ENCODE results near the gene MYOM1.

DNA sequence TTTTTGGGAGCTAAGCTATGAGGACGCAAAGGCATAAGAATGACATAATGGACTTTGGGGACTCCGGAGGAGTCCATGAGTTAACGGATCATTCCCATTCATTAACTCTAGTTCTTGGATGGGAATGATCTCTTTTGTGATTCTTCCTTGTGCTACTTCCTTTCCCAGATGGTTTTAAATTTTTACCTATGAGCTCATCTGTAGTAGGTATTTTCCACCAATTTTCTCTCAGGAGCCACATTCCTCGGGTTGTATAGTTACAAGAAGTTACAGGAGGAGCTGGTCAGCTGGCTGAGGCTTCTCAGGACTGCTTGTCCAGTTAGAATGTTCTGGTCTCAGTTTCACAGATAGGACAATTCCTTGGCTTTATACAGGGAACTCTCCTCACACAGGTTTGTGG is 164.0 kb downstream of the MYOM1 start:
- TF ChIP-seq, protein P1, sequence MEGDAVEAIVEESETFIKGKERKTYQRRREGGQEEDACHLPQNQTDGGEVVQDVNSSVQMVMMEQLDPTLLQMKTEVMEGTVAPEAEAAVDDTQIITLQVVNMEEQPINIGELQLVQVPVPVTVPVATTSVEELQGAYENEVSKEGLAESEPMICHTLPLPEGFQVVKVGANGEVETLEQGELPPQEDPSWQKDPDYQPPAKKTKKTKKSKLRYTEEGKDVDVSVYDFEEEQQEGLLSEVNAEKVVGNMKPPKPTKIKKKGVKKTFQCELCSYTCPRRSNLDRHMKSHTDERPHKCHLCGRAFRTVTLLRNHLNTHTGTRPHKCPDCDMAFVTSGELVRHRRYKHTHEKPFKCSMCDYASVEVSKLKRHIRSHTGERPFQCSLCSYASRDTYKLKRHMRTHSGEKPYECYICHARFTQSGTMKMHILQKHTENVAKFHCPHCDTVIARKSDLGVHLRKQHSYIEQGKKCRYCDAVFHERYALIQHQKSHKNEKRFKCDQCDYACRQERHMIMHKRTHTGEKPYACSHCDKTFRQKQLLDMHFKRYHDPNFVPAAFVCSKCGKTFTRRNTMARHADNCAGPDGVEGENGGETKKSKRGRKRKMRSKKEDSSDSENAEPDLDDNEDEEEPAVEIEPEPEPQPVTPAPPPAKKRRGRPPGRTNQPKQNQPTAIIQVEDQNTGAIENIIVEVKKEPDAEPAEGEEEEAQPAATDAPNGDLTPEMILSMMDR (IDR thresholded peaks at IDR 0.05) = no peak
- no peak for TF ChIP-seq POLR2A (IDR thresholded peaks at IDR 0.05)

Data from thyroid gland (tissue), 4 donors.